ENCODE data around the gene LARP4.
"Not testable (repeated sequence)": the region's sequence is repeated elsewhere in the genome, so short reads cannot be mapped to it uniquely, and the experiment has no call there.

- TF ChIP-seq POLR2A (IDR thresholded peaks at IDR 0.05): not testable (repeated sequence)
- TF ChIP-seq, protein P1, sequence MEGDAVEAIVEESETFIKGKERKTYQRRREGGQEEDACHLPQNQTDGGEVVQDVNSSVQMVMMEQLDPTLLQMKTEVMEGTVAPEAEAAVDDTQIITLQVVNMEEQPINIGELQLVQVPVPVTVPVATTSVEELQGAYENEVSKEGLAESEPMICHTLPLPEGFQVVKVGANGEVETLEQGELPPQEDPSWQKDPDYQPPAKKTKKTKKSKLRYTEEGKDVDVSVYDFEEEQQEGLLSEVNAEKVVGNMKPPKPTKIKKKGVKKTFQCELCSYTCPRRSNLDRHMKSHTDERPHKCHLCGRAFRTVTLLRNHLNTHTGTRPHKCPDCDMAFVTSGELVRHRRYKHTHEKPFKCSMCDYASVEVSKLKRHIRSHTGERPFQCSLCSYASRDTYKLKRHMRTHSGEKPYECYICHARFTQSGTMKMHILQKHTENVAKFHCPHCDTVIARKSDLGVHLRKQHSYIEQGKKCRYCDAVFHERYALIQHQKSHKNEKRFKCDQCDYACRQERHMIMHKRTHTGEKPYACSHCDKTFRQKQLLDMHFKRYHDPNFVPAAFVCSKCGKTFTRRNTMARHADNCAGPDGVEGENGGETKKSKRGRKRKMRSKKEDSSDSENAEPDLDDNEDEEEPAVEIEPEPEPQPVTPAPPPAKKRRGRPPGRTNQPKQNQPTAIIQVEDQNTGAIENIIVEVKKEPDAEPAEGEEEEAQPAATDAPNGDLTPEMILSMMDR (IDR thresholded peaks at IDR 0.05): not testable (repeated sequence)
Observed at GRCh38 chr12:50370672-50371071, 30.0 kb upstream of the LARP4 start.
